Bone marrow (tissue), 2 donors: Measurements from ENCODE around the gene GPSM3.

Source experiments
- DNase-seq, 2 donors: peaks; one replicate each; lab custom pipeline; 2025; lab: John Stamatoyannopoulos, UW

GPSM3 gene

DNA sequence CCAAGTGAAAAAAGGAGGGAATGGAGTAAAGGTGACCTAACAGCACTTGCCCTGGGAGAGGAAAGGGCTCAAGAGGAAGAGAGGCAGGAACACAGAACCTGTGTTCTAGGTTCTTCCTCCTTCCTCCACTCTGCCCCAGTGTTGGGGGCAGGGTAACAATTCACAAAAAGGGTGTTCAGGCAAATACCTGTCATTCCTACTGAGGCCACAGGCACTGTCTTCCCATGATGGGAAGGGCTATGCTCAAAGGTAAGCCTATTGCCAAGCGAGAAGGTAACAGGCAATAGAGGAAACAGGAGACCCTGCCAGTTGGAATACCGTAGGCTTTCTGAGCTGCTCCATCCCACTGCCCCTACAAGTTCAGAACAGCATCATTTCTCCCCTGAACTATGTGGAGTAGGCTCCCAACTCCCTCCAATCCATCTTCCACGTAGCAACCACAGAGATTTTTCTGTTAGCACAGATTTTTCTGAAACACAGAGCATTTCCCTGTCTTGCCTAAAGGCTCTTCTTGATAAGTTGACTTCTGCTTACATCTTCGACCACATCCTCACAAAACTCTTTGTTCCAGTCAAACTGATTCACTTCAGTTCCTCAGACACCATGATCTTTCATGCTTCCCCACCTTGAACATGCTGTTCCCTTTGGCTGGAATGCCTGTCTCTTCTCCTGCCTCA lies 19.3 kb downstream of the GPSM3 start:
- DNase-seq = no peak

DNA sequence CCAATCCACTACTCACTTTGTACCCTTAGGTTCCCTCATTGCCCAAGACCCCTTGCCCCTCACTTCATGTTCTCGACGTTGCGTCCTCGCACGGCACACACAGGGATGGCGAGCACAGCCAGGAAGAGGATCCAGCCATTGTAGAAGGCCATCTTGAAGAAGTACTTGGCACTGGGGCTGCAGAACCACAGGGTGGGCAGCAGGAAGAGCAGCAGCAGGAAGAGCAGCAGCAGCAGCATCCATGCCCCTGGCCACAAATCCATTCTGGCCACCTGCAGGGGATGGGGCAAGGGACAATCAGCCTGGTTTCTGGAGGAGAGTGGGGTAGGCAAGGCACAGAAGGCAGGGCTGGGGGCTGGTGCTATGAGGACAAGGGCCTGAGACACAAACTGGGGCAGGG lies 21.2 kb downstream of the GPSM3 start:
- no peak for DNase-seq

- DNase-seq = no peak
Observed at GRCh38 chr6:32170294-32170693, 22.1 kb downstream of the GPSM3 start.

GRCh38 chr6:32168807-32169591 lies 23.4 kb downstream of the GPSM3 start:
- DNase-seq = no peak

- DNase-seq = no peak
Observed at GRCh38 chr6:32168350-32168749, 24.1 kb downstream of the GPSM3 start.

DNA sequence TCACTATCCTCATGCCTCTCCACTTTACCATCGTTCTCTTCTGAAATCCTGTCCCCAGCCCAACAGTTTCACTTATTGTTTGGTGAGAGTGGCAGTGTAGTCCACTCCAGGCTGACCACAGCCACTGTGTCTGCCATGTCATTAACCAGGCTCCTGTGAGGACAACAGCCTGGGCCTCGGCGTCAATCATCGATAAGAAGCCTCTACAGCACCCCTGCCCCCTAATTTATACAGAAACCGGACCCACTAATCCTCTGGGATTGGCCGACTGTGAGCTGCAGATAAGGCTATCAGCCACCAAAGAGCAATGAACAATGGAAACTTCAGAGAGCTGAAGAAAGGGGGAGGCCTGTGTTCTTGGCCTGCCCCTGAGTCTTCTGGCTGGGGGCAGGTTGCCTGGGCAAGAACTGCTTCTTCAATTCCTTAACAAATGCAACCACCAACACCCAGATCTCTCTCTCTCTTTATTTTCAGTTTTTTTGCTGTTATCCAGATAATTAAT lies 24.6 kb downstream of the GPSM3 start:
- no peak for DNase-seq

GRCh38 chr6:32167154-32167760 lies 25.2 kb downstream of the GPSM3 start:
- DNase-seq = no peak

DNA sequence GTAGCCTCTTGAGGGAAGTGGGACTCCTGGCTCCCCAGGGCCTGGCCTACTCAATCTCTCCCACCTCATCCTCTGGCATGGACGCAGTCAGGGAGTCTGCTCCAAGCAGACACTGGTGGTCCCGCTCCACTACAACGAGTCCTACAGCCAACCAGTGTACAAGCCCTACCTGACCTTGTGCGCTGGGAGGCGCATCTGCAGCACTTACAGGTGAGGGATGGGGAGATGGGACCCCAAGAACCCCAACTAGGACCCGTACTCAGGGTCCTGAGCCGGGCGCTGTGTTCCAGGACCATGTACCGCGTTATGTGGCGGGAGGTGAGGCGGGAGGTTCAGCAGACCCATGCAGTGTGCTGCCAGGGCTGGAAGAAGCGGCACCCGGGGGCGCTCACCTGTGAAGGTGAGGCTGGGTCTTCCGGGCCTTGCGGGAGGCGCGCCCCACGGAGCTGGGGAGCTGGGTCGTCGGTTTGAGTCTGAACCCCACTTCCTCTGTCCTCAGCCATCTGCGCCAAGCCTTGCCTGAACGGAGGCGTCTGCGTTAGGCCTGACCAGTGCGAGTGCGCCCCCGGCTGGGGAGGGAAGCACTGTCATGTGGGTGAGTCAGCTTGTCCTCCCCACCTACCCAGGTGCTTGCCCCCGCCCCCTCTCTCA lies 25.9 kb downstream of the GPSM3 start:
- DNase-seq = no peak

DNA sequence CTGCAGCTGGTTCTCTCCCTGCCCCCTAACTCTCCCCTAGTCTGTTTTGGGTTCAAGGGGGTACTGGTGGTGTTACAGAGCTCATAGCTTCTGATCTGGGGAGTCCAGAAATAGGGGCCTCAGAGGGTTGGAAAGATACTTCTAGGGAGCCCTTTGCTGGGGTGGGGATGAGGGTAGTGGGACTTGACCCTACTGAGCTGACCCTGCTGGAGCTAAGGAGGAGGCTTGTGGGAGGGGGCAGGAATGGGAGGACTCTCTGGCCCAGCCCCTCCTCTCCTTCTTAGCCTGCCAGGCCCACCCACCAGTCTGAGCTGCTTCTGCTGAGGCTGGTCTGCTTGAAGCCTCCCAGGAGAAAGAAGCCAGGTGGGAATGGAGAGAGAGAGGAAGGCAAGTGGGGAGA lies 28.1 kb downstream of the GPSM3 start, which contains the start of gene EGFL8:
TSS of gene EGFL8 (plus strand) at position 301 of the 400 bp plus-strand sequence. CDS start 1,571 bp downstream, outside the sequence.
- DNase-seq = no peak

GRCh38 chr6:32163559-32164258 lies 28.7 kb downstream of the GPSM3 start:
- DNase-seq = no peak

DNA sequence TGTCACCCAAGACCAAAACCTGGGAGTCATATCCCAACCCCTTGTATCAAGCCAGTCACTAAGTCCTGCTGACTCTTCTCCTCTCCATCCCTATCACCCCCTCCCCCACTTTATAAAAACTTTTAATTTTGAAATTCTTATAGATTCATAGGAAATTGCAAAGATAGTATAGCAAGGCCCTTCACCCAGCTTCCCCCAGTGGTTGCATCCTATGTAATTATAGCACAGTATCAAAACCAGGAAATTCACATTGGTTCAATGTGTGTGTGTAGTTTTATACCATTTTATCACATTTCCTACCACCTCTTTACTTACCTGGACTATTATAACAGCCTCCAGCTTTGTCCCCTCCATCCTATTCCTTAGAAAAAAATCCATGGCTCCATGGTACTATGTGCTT lies 34.4 kb downstream of the GPSM3 start:
- DNase-seq = no peak

GRCh38 chr6:32156891-32157290 lies 35.6 kb downstream of the GPSM3 start:
- no peak for DNase-seq

GRCh38 chr6:32154514-32155161 lies 37.8 kb downstream of the GPSM3 start:
- DNase-seq = peak in 1 of 2 donors; percentile 12

DNA sequence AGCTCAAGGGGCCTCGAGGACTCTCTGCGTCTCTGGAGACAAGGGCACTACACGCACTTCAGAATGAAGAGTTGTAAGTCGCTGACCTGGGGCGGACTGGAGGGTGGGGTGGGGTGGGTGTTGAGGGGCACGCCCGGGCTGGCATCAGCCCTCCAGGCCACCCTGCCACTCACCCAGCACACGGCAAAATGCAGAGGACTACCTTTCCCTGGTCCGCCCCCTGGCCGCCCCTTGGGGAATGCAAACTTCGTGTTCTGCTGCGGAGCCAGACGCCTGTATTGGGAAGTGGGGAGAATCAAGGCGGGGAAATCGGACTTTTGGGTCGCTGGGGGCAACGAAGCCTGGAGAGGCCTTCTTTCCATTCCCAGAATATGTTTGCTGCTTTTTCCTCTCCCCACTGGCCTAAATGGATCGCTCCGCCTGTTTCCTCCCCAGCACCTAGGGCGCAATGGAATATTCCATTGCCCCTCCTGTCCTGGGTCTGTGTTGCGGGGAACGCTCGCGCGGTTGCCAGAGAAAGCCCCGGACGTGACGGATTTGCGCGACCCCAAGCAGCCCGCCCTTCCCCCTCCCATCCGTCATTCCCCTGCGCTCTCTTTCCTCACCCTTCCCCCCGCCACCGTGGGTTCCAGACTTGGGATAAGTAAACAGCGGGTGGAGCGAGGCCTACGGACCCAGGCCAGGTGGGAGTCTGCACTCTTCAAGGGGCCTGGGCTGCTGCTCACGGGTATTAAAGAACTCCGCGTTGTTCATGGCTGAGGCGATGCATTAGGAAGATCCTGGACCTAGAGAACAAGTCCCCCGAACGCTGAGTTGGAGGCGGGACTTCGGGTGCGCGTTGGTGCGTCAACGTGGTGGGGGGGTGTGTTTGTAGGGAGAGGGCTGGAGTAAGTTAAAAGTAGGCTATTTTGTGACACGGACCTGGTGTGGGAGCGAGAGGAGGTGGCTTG lies 38.6 kb downstream of the GPSM3 start, which contains the start of gene PPT2:
TSS of gene PPT2 (plus strand) at position 578 of the 950 bp plus-strand sequence. CDS start 454 bp downstream, outside the sequence.
- DNase-seq = peak; percentile 32 to 81

DNA sequence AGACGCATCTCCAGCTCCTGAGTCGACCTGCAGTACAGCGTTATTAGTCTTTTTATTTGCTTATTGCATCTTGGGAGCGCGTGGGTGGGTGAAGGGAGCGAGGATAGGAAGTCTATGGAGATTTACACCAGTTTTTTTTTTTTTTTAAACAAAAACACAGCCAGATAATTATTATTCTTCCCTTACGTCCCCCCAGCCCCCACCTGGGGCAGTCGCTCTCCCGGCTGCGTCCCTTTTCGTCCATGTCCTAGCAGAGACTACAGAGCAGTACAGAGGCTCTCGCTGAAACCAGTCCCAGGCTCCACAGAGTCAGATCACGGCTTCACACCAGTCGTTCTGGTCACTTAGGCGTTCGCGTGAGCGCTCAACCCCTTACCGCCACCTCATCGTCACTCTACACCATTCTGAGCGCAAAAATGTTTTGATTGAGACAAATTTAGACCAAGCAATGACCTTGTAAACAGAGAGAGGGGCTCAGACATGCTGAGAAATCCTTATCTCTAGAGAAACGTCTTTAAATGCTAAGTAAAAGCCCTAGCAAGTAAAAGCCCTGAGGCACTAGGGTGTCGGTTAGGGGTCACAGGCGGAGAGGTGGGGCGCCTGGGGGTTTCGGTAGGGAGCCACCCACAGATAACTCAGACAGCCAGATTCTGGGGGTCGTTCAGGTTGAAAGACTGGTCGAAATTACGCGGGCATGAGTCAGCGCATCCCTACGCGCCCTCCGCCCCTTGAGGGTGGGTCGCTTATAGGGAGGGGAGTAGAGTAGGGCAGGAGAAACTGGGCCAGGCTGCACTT lies 39.5 kb downstream of the GPSM3 start:
- no peak for DNase-seq

DNA sequence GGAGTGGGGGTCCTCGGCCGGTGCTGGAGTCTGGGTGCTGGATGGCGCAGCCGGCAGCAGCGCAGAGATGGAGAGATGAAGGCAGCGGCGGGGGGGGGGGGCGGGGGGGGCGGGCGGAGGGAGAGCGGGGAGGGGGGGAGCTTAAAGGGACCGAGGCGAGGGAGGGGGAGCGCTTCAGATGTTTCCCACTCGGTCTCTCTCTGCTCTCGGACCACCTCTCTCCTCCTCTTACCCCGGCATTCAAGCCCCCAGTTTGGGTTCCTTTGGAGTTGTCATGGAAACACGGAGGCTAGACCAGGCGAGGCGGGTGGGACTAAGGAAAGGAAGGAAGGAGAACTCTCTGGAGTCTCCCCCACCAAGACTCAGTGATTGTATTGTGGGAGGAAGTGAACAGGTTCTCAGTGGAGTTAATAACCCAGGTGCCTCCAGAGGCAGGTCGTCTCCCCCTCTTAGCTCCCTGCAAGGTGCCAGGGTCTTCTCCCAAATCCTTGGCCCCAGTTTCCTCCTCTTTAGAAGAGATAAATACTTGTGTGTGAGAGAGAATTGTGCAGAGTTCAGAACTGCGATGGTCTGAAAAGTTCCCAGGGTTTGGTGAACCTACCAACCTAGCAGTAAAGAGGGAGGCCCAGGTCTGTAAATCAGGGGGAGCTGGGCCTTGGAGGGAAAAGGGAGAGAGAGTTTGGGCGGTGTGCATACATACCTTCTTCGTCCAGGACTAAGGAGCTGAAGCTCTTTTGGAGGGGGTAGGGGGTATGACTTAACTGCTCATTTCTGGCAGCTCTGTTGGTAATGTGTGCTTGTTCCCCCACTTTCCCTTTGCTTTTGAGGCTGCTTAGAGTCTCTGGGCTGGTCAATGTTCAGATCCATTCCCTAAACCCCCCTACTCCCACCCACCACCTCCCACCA lies 40.3 kb downstream of the GPSM3 start, which contains the start of gene PRRT1:
TSS of gene PRRT1 (minus strand) at position 77 of the 906 bp plus-strand sequence. CDS start 112 bp downstream, outside the sequence.
- DNase-seq = no peak

DNA sequence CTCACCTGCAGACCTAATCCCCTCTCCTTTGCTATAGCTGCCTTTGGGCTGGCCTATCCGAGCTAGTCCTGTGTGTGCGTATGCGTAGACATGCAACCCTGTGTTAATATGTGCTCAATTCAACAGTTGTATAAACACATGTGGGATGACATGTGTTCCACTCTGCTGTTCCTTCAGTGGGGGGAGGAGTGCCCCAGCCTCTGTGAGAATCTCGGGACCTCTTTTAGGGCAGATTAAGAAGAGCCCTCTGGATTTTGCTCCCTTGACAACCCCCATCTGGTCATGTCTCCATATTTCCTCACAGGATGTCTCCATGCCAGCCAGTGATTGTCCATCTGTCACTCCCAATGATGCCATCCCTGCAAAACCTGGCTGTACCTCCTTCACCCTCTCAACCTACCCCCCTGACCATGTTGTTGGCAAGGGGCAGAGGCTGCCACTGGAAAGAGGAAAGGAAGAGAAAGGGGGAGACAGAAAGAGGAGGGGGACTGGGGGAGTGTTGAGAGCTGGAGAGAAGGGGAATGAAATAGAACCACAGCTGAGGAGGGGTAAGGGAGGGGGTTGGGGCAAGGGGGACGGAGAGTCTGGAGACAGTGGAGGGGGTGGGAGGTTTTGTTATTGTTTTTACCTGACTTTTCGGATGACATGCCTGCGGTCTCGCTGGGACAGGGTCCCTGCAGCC lies 41.1 kb downstream of the GPSM3 start:
- no peak for DNase-seq
